IMR-90 (cell line): ENCODE data around the gene KRT78. TPM values are rescaled to one million over a fixed set of nuclear protein-coding genes. Genes with fewer than 3 reads are reported as not detected.
A peak's percentile ranks its signal among the peaks of the same experiment; 100 is the strongest.

Experiments used
- ATAC-seq: fragments of 200-7000 bp; cut with Tn5 transposase; 2 replicates; pipeline ENCODE4 v1.9.1; 2020; ENCODE audit warnings: low read depth, mild to moderate bottlenecking, moderate library complexity
- BruUV-seq: library from RNA; stranded (reverse); fragments of 400-500 nt; replicated peaks from 2 replicates; lab custom pipeline; 2021; lab: Mats Ljungman, UMichigan
- CTCF ChIA-PET: fragments of 300-600 bp; formaldehyde crosslinking; extraction: SDS; loops from one replicate; lab custom pipeline; 2021; ENCODE audit warnings: antibody characterized with exemption; lab: Yijun Ruan, JAX
- POLR2A ChIA-PET: fragments of 300-600 bp; sonication (Branson Sonifier 250); formaldehyde crosslinking; loops from one replicate; lab custom pipeline; 2022; ENCODE audit warnings: antibody characterized with exemption; ENCODE audit not compliant: unreplicated experiment; lab: Charles Lee
- DNase-seq: peaks from one replicate; pipeline ENCODE4 v3.0.0; 2013
- H2AFZ ChIP-seq: replicated peaks from 2 replicates; pipeline ENCODE3; 2013; ENCODE audit warnings: low read length, mild to moderate bottlenecking; ENCODE audit not compliant: poor library complexity
- H2AK5ac ChIP-seq: 2 replicates; pipeline ENCODE4 v1.6.1; 2013; ENCODE audit warnings: low read depth, low read length, inconsistent platforms
- H2AK9ac ChIP-seq: replicated peaks from 2 replicates; pipeline ENCODE3; 2013; ENCODE audit warnings: mild to moderate bottlenecking, low read depth, low read length, moderate library complexity; ENCODE audit not compliant: poor library complexity
- H2BK120ac ChIP-seq: 2 replicates; pipeline ENCODE4 v1.6.1; 2013; ENCODE audit warnings: low read depth, low read length, inconsistent platforms
- H2BK15ac ChIP-seq: 3 replicates; pipeline ENCODE4 v1.6.1; 2013; ENCODE audit warnings: low read depth, low read length, inconsistent platforms
- H2BK20ac ChIP-seq: 2 replicates; pipeline ENCODE4 v1.6.1; 2013; ENCODE audit warnings: low read depth, mild to moderate bottlenecking, inconsistent platforms, low read length, moderate library complexity
- H2BK5ac ChIP-seq: 2 replicates; pipeline ENCODE4 v1.6.1; 2013; ENCODE audit warnings: mild to moderate bottlenecking, low read depth, low read length, inconsistent platforms; ENCODE audit not compliant: poor library complexity, severe bottlenecking
- H3K14ac ChIP-seq: replicated peaks from 2 replicates; pipeline ENCODE4 v1.6.1; 2013; ENCODE audit warnings: low read depth, low read length, inconsistent platforms
- H3K18ac ChIP-seq: 2 replicates; pipeline ENCODE4 v1.6.1; 2013; ENCODE audit warnings: low read depth, low read length, control low read depth
- H3K23ac ChIP-seq: 2 replicates; pipeline ENCODE4 v1.6.1; 2013; ENCODE audit warnings: low read depth, low read length, inconsistent platforms
- H3K27ac ChIP-seq: 2 replicates; pipeline ENCODE4 v1.5.1; 2013; ENCODE audit warnings: mild to moderate bottlenecking, control low read depth, low read length; ENCODE audit not compliant: insufficient read depth
- H3K27me3 ChIP-seq: 2 replicates; pipeline ENCODE4 v1.6.1; 2013; ENCODE audit warnings: low read length; ENCODE audit not compliant: control insufficient read depth, insufficient read depth
- H3K36me3 ChIP-seq: 2 replicates; pipeline ENCODE4 v1.6.1; 2013; ENCODE audit warnings: low read length, mixed read lengths; ENCODE audit not compliant: control insufficient read depth, insufficient read depth
- H3K4ac ChIP-seq: 2 replicates; pipeline ENCODE4 v1.6.1; 2013; ENCODE audit warnings: low read depth, low read length, inconsistent platforms
- H3K4me1 ChIP-seq: 2 replicates; pipeline ENCODE4 v1.6.1; 2013; ENCODE audit warnings: low read length, mixed read lengths; ENCODE audit not compliant: control insufficient read depth, insufficient read depth
- H3K4me2 ChIP-seq: 2 replicates; pipeline ENCODE4 v1.6.1; 2013; ENCODE audit warnings: low read depth, mild to moderate bottlenecking, control low read depth, low read length, moderate library complexity
- H3K4me3 ChIP-seq: 2 replicates; pipeline ENCODE4 v1.5.1; 2013; ENCODE audit warnings: low read depth, mild to moderate bottlenecking, control low read depth, low read length, moderate library complexity; ENCODE audit not compliant: insufficient read depth
- H3K56ac ChIP-seq: 2 replicates; pipeline ENCODE4 v1.6.1; 2013; ENCODE audit warnings: low read length, inconsistent platforms; ENCODE audit not compliant: insufficient read depth; ENCODE audit errors: extremely low read depth
- H3K79me1 ChIP-seq, 2 experiments: 2 replicates each; pipeline ENCODE4 v1.6.1; 2013; ENCODE audit warnings: low read length in 2 of 2, inconsistent platforms in 1 of 2, low read depth in 1 of 2
- H3K9ac ChIP-seq: 2 replicates; pipeline ENCODE4 v1.6.1; 2013; ENCODE audit warnings: low read depth, low read length, control low read depth
- H3K9me1 ChIP-seq: 2 replicates; pipeline ENCODE4 v1.6.1; 2013; ENCODE audit warnings: low read length, inconsistent platforms; ENCODE audit not compliant: insufficient read depth
- H3K9me3 ChIP-seq: 2 replicates; pipeline ENCODE4 v1.6.1; 2013; ENCODE audit warnings: low read length; ENCODE audit not compliant: control insufficient read depth, insufficient read depth
- H4K20me1 ChIP-seq: 2 replicates; pipeline ENCODE4 v1.6.1; 2013; ENCODE audit warnings: low read length, inconsistent platforms; ENCODE audit not compliant: insufficient read depth
- H4K5ac ChIP-seq: 2 replicates; pipeline ENCODE4 v1.6.1; 2013; ENCODE audit warnings: mild to moderate bottlenecking, low read depth, low read length, control low read depth
- H4K8ac ChIP-seq, 2 experiments: 2 replicates each; pipeline ENCODE4 v1.6.1; 2013; ENCODE audit warnings: low read depth in 2 of 2, low read length in 2 of 2, control low read depth in 1 of 2, inconsistent platforms in 1 of 2
- H4K91ac ChIP-seq: 2 replicates; pipeline ENCODE4 v1.6.1; 2013; ENCODE audit warnings: low read depth, low read length, inconsistent platforms; ENCODE audit not compliant: insufficient read depth
- CHD1 ChIP-seq: IDR thresholded peaks from 2 replicates; pipeline ENCODE4 v1.6.1; 2012; ENCODE audit warnings: low read depth, low read length, improper control_type of control experiment
- CTCF ChIP-seq: conservative IDR thresholded peaks from 2 replicates; pipeline ENCODE4 v1.5.1; 2012; ENCODE audit warnings: mild to moderate bottlenecking, low read depth, low read length, improper control_type of control experiment
- POLR2A ChIP-seq: IDR thresholded peaks from 2 replicates; pipeline ENCODE4 v1.6.1; 2012; ENCODE audit warnings: mild to moderate bottlenecking, low read depth, low read length
- RAD21 ChIP-seq: IDR thresholded peaks from 2 replicates; pipeline ENCODE4 v1.6.1; 2012; ENCODE audit warnings: low read length, improper control_type of control experiment
- SMC3 ChIP-seq: fragments of 150-350 bp; IDR thresholded peaks from 2 replicates; pipeline ENCODE4 v1.6.1; 2016; ENCODE audit warnings: low read depth, mild to moderate bottlenecking, antibody characterized with exemption, low read length, moderate library complexity
- WGBS, 2 experiments: methylation state at CpG; one replicate each; pipeline versions ENCODE4 v1.1.5 to v1.1.7; 2013; ENCODE audit warnings: missing lambda C conversion rate in 2 of 2; ENCODE audit not compliant: insufficient read length in 1 of 2; ENCODE audit errors: extremely low coverage in 2 of 2; 5-methylcytosine and 5-hydroxymethylcytosine counted together
- dilution Hi-C: fragments of 300-500 bp; cut with HindIII; formaldehyde crosslinking; loops from one replicate; pipeline ENCODE4 v1.14.3; 2018; ENCODE audit warnings: low sequenced_read_pairs; ENCODE audit not compliant: unreplicated experiment
- in situ Hi-C: fragments of 300-500 bp; cut with MboI; formaldehyde crosslinking; loops from 3 replicates; pipeline ENCODE4 v1.14.3; 2019; ENCODE audit warnings: low sequenced_read_pairs, inconsistent platforms, mixed read lengths
- intact Hi-C: fragments of 100-400 bp; cut with micrococcal nuclease; formaldehyde crosslinking; loops from 2 replicates; pipeline ENCODE4 v1.10.0; 2022
- polyA plus RNA-seq, 3 experiments: library from polyadenylated mRNA; depleted of rRNA; stranded (reverse); fragments of >200 nt; gene quantifications; 2 replicates each; pipeline ENCODE4 v1.2.3, GENCODE V29; 2012; ENCODE audit warnings: low replicate concordance in 1 of 3
- total RNA-seq: library from RNA; depleted of rRNA; stranded (reverse); fragments of >200 nt; gene quantifications from 2 replicates; pipeline ENCODE4 v1.2.3, GENCODE V29; 2012

The KRT78 gene
- total and polyA plus RNA-seq, 2 of the 4 experiments (the other 2 are of a cell fraction) = not detected

- no peak overlapping the region for H2BK120ac ChIP-seq
- H3K4ac ChIP-seq = no peak overlapping the region
- no peaks in the 10 kb centered on the region for H3K36me3 ChIP-seq
- H2BK5ac ChIP-seq = no peak overlapping the region
- no peak overlapping the region for H2AK9ac ChIP-seq
- peak overlapping the region; percentile 5; the same call in 1 of the 2 replicates for H2BK20ac ChIP-seq
- dilution Hi-C loops = loop anchor here (25.0 kb wide), 1 partner anchor 103 kb away; no protein-coding TSS in a partner anchor
- no peak overlapping the region for H4K8ac ChIP-seq
- intact Hi-C loops = loop anchor here (1.0 kb wide), 1 partner anchor 97 kb away; no protein-coding TSS in a partner anchor
- no CpG with 5 or more reads among the region's 13 CpGs for WGBS, 2 experiments
- H3K9ac ChIP-seq = no peak overlapping the region
- no peak overlapping the region for H3K27ac ChIP-seq
- H3K14ac ChIP-seq = no peak overlapping the region
- H4K20me1 ChIP-seq = no peaks in the 10 kb centered on the region
- no peak overlapping the region for H2BK15ac ChIP-seq
- H4K91ac ChIP-seq = no peak overlapping the region; the same call in 1 of the 2 replicates
- H2AK5ac ChIP-seq = no peak overlapping the region
- no peak overlapping the region for H3K4me2 ChIP-seq
- DNase-seq (peak; percentile 36), ATAC-seq (peak; percentile 85)
- POLR2A ChIA-PET = interaction anchor here (1.7 kb wide), 1 partner anchor 95 kb away, joined by 4 read pairs; no protein-coding TSS in a partner anchor
- H3K27me3 ChIP-seq = no peaks in the 10 kb centered on the region
- CTCF ChIA-PET = interaction anchor here (0.6 to 5.1 kb wide), 16 partner anchors 11 to 516 kb away, joined by 3 to 130 read pairs (median 4); no protein-coding TSS in a partner anchor
- H3K56ac ChIP-seq = no peak overlapping the region
- BruUV-seq = no TSS peak
- H4K5ac ChIP-seq = no peak overlapping the region
- no peak overlapping the region for H3K4me3 ChIP-seq
- H3K9me1 ChIP-seq = no peaks in the 10 kb centered on the region
- H3K9me3 ChIP-seq = no peaks in the 10 kb centered on the region
- in situ Hi-C loops = loop anchor here (5.0 kb wide), 1 partner anchor 93 kb away; no protein-coding TSS in a partner anchor
- peak; percentile 97 for TF ChIP-seq CTCF
- TF ChIP-seq CHD1 = no peak
- TF ChIP-seq RAD21 = peak; percentile 99
- peak; percentile 100 for TF ChIP-seq SMC3
- TF ChIP-seq POLR2A = peak; percentile 56
- peak overlapping the region; percentile 71 for H2AFZ ChIP-seq
- H3K18ac ChIP-seq = no peak overlapping the region
- no peak overlapping the region for H3K23ac ChIP-seq
- no peaks in the 10 kb centered on the region for H3K4me1 ChIP-seq
- no peaks in the 10 kb centered on the region for H3K79me1 ChIP-seq
These were observed 35.9 kb upstream of the KRT78 start for GRCh38 chr12:52884526-52885293.
